HepG2 (cell line): ENCODE data around the gene CCDC148.

Experiments
- CENPX ChIP-seq: sonication (generic); formaldehyde crosslinking; IDR thresholded peaks from 2 replicates; pipeline ENCODE4 v1.9.0; 2021; ENCODE audit warnings: mild to moderate bottlenecking, missing genetic modification reagents, moderate library complexity
- CTCF ChIP-seq: sonication (generic); formaldehyde crosslinking; IDR thresholded peaks from 2 replicates; pipeline ENCODE4 v1.5.0; 2020; ENCODE audit warnings: mild to moderate bottlenecking, missing genetic modification reagents, moderate library complexity
- HOMEZ ChIP-seq: IDR thresholded peaks from 2 replicates; pipeline ENCODE4 v1.6.1; 2016; ENCODE audit warnings: low read depth
- JUN ChIP-seq: sonication (generic); formaldehyde crosslinking; IDR thresholded peaks from 2 replicates; pipeline ENCODE4 v1.4.0; 2020; ENCODE audit warnings: mild to moderate bottlenecking, missing genetic modification reagents
- KDM4B ChIP-seq: sonication (generic); formaldehyde crosslinking; IDR thresholded peaks from 2 replicates; pipeline ENCODE4 v1.4.0; 2020; ENCODE audit warnings: missing genetic modification reagents
- MTA3 ChIP-seq: sonication (generic); formaldehyde crosslinking; IDR thresholded peaks from 2 replicates; pipeline ENCODE4 v1.4.0; 2020; ENCODE audit warnings: missing genetic modification reagents
- MYC ChIP-seq: sonication (generic); formaldehyde crosslinking; IDR thresholded peaks from 2 replicates; pipeline ENCODE4 v1.9.0; 2021; ENCODE audit warnings: missing genetic modification reagents, borderline replicate concordance
- RBFOX2 ChIP-seq: fragments of 200-400 bp; formaldehyde crosslinking; IDR thresholded peaks from 2 replicates; pipeline ENCODE4 v1.6.1; 2017; ENCODE audit warnings: low read depth, mild to moderate bottlenecking, low read length
- RFX1 ChIP-seq: fragments of 450-650 bp; IDR thresholded peaks from 2 replicates; pipeline ENCODE4 v1.6.1; 2017
- TRAFD1 ChIP-seq: sonication (generic); formaldehyde crosslinking; IDR thresholded peaks from 2 replicates; pipeline ENCODE4 v1.5.1; 2020; ENCODE audit warnings: missing genetic modification reagents, mild to moderate bottlenecking, borderline replicate concordance
- ZBTB33 ChIP-seq: sonication (generic); formaldehyde crosslinking; IDR thresholded peaks from 2 replicates; pipeline ENCODE4 v1.4.0; 2020; ENCODE audit warnings: missing genetic modification reagents
- ZNF274 ChIP-seq: sonication (generic); formaldehyde crosslinking; IDR thresholded peaks from 2 replicates; pipeline ENCODE4 v1.5.1; 2020; ENCODE audit warnings: mild to moderate bottlenecking, missing genetic modification reagents

- TF ChIP-seq KDM4B, result no peak
- TF ChIP-seq CENPX (CRISPR knock-in tag), result no peak
- TF ChIP-seq ZNF274 (CRISPR knock-in tag), result no peak
- TF ChIP-seq MYC (CRISPR knock-in tag), result no peak
- TF ChIP-seq RFX1, result no peak
- TF ChIP-seq HOMEZ (CRISPR knock-in tag), result no peak
- TF ChIP-seq MTA3 (CRISPR knock-in tag), result no peak
- no peak for TF ChIP-seq ZBTB33 (CRISPR knock-in tag)
- TF ChIP-seq JUN, result no peak
- TF ChIP-seq RBFOX2, result no peak
- TF ChIP-seq CTCF, result no peak
- no peak for TF ChIP-seq TRAFD1 (CRISPR knock-in tag)
These were observed 258.6 kb downstream of the CCDC148 start for GRCh38 chr2:158197940-158198339.
